CD4-positive, alpha-beta T cell (primary cell): Measurements from ENCODE around the gene USP19. TPM values are rescaled to one million over a fixed set of nuclear protein-coding genes. Genes with fewer than 3 reads are reported as not detected.

Source experiments
- ATAC-seq: fragments of 200-7000 bp; cut with Tn5 transposase; one replicate; pipeline ENCODE4 v1.10.0; 2022; ENCODE audit warnings: mild to moderate bottlenecking; ENCODE audit not compliant: poor library complexity
- CTCF ChIA-PET: fragments of 350-600 bp; sonication (Branson Sonifier 250); formaldehyde crosslinking; loops from one replicate; lab custom pipeline; 2021; ENCODE audit warnings: antibody characterized with exemption, inconsistent platforms; lab: Charles Lee
- POLR2A ChIA-PET: fragments of 350-600 bp; sonication (Branson Sonifier 250); formaldehyde crosslinking; loops from one replicate; lab custom pipeline; 2021; ENCODE audit warnings: antibody characterized with exemption, inconsistent platforms; lab: Charles Lee
- DNase-seq, 14 experiments: peaks; one replicate each; pipeline ENCODE4 v3.0.0-alpha.2; 2013 to 2020; ENCODE audit warnings: mixed read lengths in 2 of 14
- H3K27ac ChIP-seq, 2 donors: one replicate each; pipeline versions ENCODE4 v1.5.1 to v1.7.0; 2013; ENCODE audit warnings: low read length in 2 of 2, low read depth in 1 of 2, mild to moderate bottlenecking in 1 of 2
- H3K27me3 ChIP-seq, 2 experiments: 1 replicate in 1 of 2; 2 replicates in 1 of 2; pipeline versions ENCODE4 v1.6.1 to v1.7.0; 2013; ENCODE audit warnings: low read length in 2 of 2, control low read depth in 1 of 2, mild to moderate bottlenecking in 1 of 2, moderate library complexity in 1 of 2; ENCODE audit not compliant: insufficient read depth in 2 of 2, control insufficient read depth in 1 of 2
- H3K36me3 ChIP-seq: one replicate; pipeline ENCODE4 v1.6.1; 2013; ENCODE audit warnings: low read length, control low read depth; ENCODE audit not compliant: insufficient read depth
- H3K4me1 ChIP-seq: one replicate; pipeline ENCODE4 v1.6.1; 2013; ENCODE audit warnings: low read length, control low read depth; ENCODE audit not compliant: insufficient read depth
- H3K4me3 ChIP-seq: one replicate; pipeline ENCODE4 v1.5.1; 2013; ENCODE audit warnings: mild to moderate bottlenecking, low read length, moderate library complexity
- H3K9me3 ChIP-seq, 2 experiments: 1 replicate in 1 of 2; 2 replicates in 1 of 2; pipeline versions ENCODE4 v1.6.1 to v1.7.0; 2013; ENCODE audit warnings: low read length in 2 of 2, mild to moderate bottlenecking in 2 of 2, control low read depth in 1 of 2, moderate library complexity in 1 of 2; ENCODE audit not compliant: control insufficient read depth in 1 of 2, insufficient read depth in 1 of 2
- H3K27ac Mint-ChIP-seq: one replicate; pipeline ENCODE4 v1.8.0; 2020; ENCODE audit warnings: mixed read lengths
- H3K27me3 Mint-ChIP-seq: one replicate; pipeline ENCODE4 v1.8.0; 2021; ENCODE audit warnings: mixed read lengths
- H3K36me3 Mint-ChIP-seq: one replicate; pipeline ENCODE4 v1.8.0; 2021; ENCODE audit warnings: low read depth, mixed read lengths
- H3K4me1 Mint-ChIP-seq: one replicate; pipeline ENCODE4 v1.8.0; 2021; ENCODE audit warnings: low read depth, mixed read lengths
- H3K4me3 Mint-ChIP-seq: one replicate; pipeline ENCODE4 v1.8.0; 2020; ENCODE audit warnings: mild to moderate bottlenecking, mixed read lengths
- H3K9me3 Mint-ChIP-seq: one replicate; pipeline ENCODE4 v1.8.0; 2020; ENCODE audit warnings: mixed read lengths
- intact Hi-C, 2 experiments: fragments of 100-400 bp; cut with DNase I in 1 of 2; cut with micrococcal nuclease in 1 of 2; formaldehyde crosslinking; loops; one replicate each; pipeline versions ENCODE4 v1.15.1 to v1.9.0; 2023 to 2025; cut with DNase I, micrococcal nuclease
- total RNA-seq, 174 experiments: library from RNA in 2 of 174; stranded (reverse) in 2 of 174; gene quantifications; one replicate each; pipeline ENCODE4 v1.2.3 and lab custom pipeline; 2021 to 2026
- TF ChIP-seq, protein P1 (sequence below): fragments of 200-600 bp; IDR thresholded peaks from one replicate; pipeline ENCODE4 v1.8.0; 2022; ENCODE audit warnings: antibody characterized with exemption, mild to moderate bottlenecking

The USP19 gene
- total RNA-seq, 2 experiments from 2014 or later = 84.9 to 86.2 TPM

DNA sequence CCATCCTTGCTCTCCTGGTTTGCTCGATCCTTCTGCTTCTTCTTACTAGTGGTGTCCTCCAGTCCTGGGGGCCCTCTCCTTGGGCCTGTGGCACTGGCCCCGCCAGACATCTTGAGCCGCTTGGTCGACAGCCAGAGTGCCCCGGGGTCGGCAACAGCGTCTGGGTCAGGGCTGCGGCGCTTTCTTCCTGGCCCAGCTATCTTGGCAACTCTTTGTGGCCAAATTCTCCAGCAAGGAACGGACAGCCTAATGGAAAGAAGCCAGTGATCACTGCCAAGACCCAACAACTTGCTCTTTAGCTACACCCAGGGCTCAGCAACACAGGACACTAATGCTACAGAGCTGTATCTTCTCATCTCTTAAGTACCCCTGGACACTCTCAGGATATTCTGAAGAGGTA is 1.6 kb downstream of the USP19 start:
- DNase-seq = no peak
- TF ChIP-seq, protein P1, sequence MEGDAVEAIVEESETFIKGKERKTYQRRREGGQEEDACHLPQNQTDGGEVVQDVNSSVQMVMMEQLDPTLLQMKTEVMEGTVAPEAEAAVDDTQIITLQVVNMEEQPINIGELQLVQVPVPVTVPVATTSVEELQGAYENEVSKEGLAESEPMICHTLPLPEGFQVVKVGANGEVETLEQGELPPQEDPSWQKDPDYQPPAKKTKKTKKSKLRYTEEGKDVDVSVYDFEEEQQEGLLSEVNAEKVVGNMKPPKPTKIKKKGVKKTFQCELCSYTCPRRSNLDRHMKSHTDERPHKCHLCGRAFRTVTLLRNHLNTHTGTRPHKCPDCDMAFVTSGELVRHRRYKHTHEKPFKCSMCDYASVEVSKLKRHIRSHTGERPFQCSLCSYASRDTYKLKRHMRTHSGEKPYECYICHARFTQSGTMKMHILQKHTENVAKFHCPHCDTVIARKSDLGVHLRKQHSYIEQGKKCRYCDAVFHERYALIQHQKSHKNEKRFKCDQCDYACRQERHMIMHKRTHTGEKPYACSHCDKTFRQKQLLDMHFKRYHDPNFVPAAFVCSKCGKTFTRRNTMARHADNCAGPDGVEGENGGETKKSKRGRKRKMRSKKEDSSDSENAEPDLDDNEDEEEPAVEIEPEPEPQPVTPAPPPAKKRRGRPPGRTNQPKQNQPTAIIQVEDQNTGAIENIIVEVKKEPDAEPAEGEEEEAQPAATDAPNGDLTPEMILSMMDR = no peak
- H3K27me3 Mint-ChIP-seq = no peaks in the 10 kb centered on the region
- H3K4me3 ChIP-seq = no peak overlapping the region
- peak overlapping the region; percentile 93 for H3K4me3 Mint-ChIP-seq
- ATAC-seq = no peak
- ChIA-PET CTCF (interaction anchor here (3.5 kb wide), 1 partner anchor 25 kb away, joined by 27 read pairs; the partner anchor contains the start of gene QRICH1), POLR2A (interaction anchor here (3.3 kb wide), 1 partner anchor 25 kb away, joined by 92 read pairs; the partner anchor contains the start of gene QRICH1)
- peaks cover 49% of the 10 kb centered on the region for H3K36me3 ChIP-seq
- H3K27me3 ChIP-seq = no peaks in the 10 kb centered on the region
- peaks cover 30% of the 10 kb centered on the region for H3K4me1 ChIP-seq
- H3K9me3 ChIP-seq = no peaks in the 10 kb centered on the region
- no peak overlapping the region for H3K27ac Mint-ChIP-seq
- H3K27ac ChIP-seq = no peak overlapping the region
- intact Hi-C loops = no loop called here
- no peaks in the 10 kb centered on the region for H3K9me3 Mint-ChIP-seq
- H3K36me3 Mint-ChIP-seq = peaks cover 49% of the 10 kb centered on the region
- peaks cover 23% of the 10 kb centered on the region for H3K4me1 Mint-ChIP-seq

- Mint-ChIP-seq H3K4me1 (no peaks in the 10 kb centered on the region), H3K9me3 (no peaks in the 10 kb centered on the region), H3K27me3 (no peaks in the 10 kb centered on the region), H3K36me3 (peaks cover 73% of the 10 kb centered on the region), H3K4me3 (no peak overlapping the region), H3K27ac (no peak overlapping the region)
- TF ChIP-seq, protein P1 = no peak
- Histone ChIP-seq H3K27me3 (no peaks in the 10 kb centered on the region), H3K27ac (no peak overlapping the region), H3K4me3 (no peak overlapping the region), H3K4me1 (no peaks in the 10 kb centered on the region), H3K9me3 (no peaks in the 10 kb centered on the region), H3K36me3 (peaks cover 95% of the 10 kb centered on the region)
- POLR2A ChIA-PET = no interaction called here
- intact Hi-C loops = no loop called here
- CTCF ChIA-PET = no interaction called here
- DNase-seq = no peak
- ATAC-seq = no peak
These were observed 8.4 kb downstream of the USP19 start for GRCh38 chr3:49112262-49112661.

DNA sequence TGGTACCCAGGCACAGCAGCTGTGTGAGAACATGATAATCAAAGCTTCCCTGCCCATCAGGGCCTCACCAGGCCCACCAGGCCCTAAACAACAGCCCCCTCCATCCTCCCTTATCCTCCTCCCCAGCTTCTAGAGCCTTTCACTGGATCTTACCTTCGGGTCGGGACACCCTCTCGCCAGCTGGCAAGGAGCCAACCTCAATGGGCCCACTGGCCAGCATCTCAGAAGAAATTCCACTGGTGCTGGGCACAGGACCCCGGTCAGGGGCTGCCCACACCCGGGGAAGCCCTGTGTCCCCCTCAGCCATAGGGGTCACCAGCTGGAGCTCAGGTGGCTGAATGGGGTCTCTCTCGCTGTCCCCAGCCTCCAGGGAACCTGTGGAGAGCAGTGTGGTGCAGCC is 9.3 kb downstream of the USP19 start:
- DNase-seq = no peak
- no peak overlapping the region for H3K4me3 Mint-ChIP-seq
- intact Hi-C loops = no loop called here
- no peak overlapping the region for H3K27ac ChIP-seq
- H3K27me3 Mint-ChIP-seq = no peaks in the 10 kb centered on the region
- H3K4me1 Mint-ChIP-seq = no peaks in the 10 kb centered on the region
- H3K9me3 Mint-ChIP-seq = no peaks in the 10 kb centered on the region
- ChIA-PET POLR2A (interaction anchor here (1.1 kb wide), 1 partner anchor 17 kb away, joined by 3 read pairs; the partner anchor contains the start of gene QRICH1), CTCF (no interaction called here)
- no peaks in the 10 kb centered on the region for H3K4me1 ChIP-seq
- no peak overlapping the region for H3K4me3 ChIP-seq
- H3K36me3 Mint-ChIP-seq = peaks cover 68% of the 10 kb centered on the region
- no peak for ATAC-seq
- H3K27me3 ChIP-seq = no peaks in the 10 kb centered on the region
- H3K27ac Mint-ChIP-seq = no peak overlapping the region
- H3K9me3 ChIP-seq = no peaks in the 10 kb centered on the region
- TF ChIP-seq, protein P1 = no peak
- peaks cover 87% of the 10 kb centered on the region for H3K36me3 ChIP-seq
